Parathyroid adenoma (tissue), 2 donors: Measurements from ENCODE around the gene NPY4R2.
"Not testable (repeated sequence)": the region's sequence is repeated elsewhere in the genome, so short reads cannot be mapped to it uniquely, and the experiment has no call there.

Source experiments
- H2AFZ ChIP-seq: fragments of 300-600 bp; sonication (generic); one replicate; pipeline ENCODE4 v1.7.0; 2017; ENCODE audit warnings: antibody characterized with exemption, mild to moderate bottlenecking
- H3K27ac ChIP-seq: fragments of 300-600 bp; sonication (generic); one replicate; pipeline ENCODE4 v1.7.0; 2017
- H3K27me3 ChIP-seq: fragments of 300-600 bp; sonication (generic); one replicate; pipeline ENCODE4 v1.7.0; 2017; ENCODE audit warnings: low read length; ENCODE audit not compliant: control insufficient read depth, insufficient read depth
- H3K36me3 ChIP-seq: fragments of 300-600 bp; sonication (generic); one replicate; pipeline ENCODE4 v1.7.0; 2017; ENCODE audit warnings: low read length; ENCODE audit not compliant: control insufficient read depth, insufficient read depth
- H3K4me1 ChIP-seq: fragments of 300-600 bp; sonication (generic); one replicate; pipeline ENCODE4 v1.7.0; 2017; ENCODE audit warnings: control low read depth
- H3K4me2 ChIP-seq: fragments of 300-600 bp; sonication (generic); one replicate; pipeline ENCODE4 v1.7.0; 2017; ENCODE audit warnings: low read length
- H3K4me3 ChIP-seq: fragments of 300-600 bp; sonication (generic); one replicate; pipeline ENCODE4 v1.7.0; 2017; ENCODE audit warnings: low read depth, low read length
- H3K79me2 ChIP-seq: fragments of 300-600 bp; sonication (generic); one replicate; pipeline ENCODE4 v1.7.0; 2017; ENCODE audit warnings: control low read depth
- H3K9ac ChIP-seq: fragments of 300-600 bp; sonication (generic); one replicate; pipeline ENCODE4 v1.7.0; 2017; ENCODE audit warnings: mild to moderate bottlenecking
- H3K9me3 ChIP-seq: fragments of 300-600 bp; sonication (generic); one replicate; pipeline ENCODE4 v1.7.0; 2017; ENCODE audit warnings: low read length; ENCODE audit not compliant: control insufficient read depth
- donor health status: primary hyperparathyroidism.

NPY4R2 gene

DNA sequence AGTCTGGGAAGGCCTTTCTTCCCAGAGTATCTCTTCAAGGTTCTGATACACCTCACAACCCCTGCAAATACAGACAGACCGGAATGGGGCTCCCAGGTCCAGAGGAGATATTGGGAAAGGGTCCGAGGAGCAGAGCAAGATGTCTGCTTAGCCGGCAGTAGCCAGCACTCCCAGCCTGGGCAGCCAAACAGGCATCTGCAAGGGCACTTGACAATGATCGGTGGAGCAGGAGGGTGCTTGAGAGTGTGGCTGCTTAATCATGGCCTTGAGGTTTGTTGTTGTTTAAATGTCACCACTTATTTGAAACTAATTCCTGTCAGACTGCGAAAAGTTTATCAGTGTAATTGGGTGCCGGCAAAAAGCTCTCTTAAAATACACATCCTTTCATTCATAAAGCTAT lies 15.0 kb downstream of the NPY4R2 start:
- H3K4me3 ChIP-seq, H3K36me3 ChIP-seq, H3K9ac ChIP-seq, H3K9me3 ChIP-seq, H3K79me2 ChIP-seq, H2AFZ ChIP-seq, H3K4me1 ChIP-seq, H3K27ac ChIP-seq, H3K27me3 ChIP-seq, H3K4me2 ChIP-seq: not testable (repeated sequence)

DNA sequence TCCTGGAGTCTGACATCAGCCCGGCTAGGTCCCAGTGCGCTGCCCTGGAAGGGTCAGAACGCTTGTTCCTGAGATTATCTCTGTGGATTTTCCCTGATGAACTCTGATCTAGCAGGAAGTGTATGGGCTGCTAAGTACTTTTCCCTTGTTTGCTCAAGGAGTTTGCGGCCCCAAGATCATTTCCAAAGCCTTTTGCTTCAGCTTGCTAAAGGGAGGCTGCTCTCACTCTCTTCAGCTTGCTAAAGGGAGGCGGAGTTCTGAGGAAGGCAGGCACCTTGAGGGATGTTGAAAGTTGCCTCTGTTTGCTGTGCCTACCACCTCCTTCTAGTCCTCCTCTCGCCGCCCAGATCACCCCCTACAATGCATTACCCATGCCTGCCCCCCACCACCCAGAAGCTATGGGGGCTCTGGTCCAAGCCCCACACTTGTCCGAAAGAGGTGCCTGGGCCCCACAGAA lies 18.3 kb downstream of the NPY4R2 start:
- not testable (repeated sequence) for H3K9ac ChIP-seq

DNA sequence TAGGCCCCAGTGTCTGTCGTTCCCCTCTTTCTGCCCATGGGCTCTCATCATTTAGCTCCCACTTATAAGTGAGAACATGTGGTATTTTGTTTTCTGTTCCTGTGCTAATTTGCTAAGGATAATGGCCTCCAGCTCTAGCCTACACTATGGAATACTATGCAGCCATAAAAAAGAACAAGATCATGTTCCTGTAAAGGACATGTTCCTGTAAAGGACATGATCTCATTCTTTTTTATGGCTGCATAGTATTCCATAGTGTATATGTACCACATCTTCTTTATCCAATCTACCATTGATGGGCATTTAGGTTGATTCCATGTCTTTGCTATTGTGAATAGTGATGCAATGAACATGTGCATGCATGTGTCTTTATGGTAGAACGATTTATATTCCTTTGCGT lies 19.2 kb downstream of the NPY4R2 start:
- H3K9ac ChIP-seq, H3K9me3 ChIP-seq, H3K27ac ChIP-seq, H3K27me3 ChIP-seq, H3K4me2 ChIP-seq, H3K36me3 ChIP-seq, H3K79me2 ChIP-seq, H2AFZ ChIP-seq, H3K4me3 ChIP-seq, H3K4me1 ChIP-seq: not testable (repeated sequence)

More for the DNA sequence above, 18.3 kb downstream of the NPY4R2 start:
- not testable (repeated sequence) for H2AFZ ChIP-seq, H3K4me1 ChIP-seq, H3K27ac ChIP-seq, H3K4me3 ChIP-seq, H3K9me3 ChIP-seq, H3K79me2 ChIP-seq, H3K36me3 ChIP-seq, H3K27me3 ChIP-seq, H3K4me2 ChIP-seq

DNA sequence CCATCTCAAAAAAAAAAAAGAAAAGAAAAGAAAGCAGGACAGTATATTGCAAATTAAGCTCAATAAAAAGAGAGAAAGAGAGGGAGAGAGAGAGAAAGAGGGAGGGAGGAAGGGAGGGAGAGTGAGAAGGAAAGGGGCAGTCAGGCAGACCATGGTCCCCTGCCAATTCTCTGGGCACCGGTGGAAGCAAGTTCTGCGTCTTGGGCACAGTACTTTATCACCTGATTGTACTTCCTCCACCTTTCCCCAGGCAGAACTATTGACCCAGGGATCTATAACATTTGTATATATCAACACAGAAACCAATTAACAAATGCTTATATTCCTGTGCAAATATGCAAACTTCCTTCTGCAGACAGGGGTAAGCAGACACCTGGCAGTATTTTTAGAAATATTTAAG lies 22.4 kb downstream of the NPY4R2 start:
- H3K9ac ChIP-seq, H3K36me3 ChIP-seq, H3K79me2 ChIP-seq, H3K4me2 ChIP-seq, H3K4me3 ChIP-seq, H3K27me3 ChIP-seq, H3K4me1 ChIP-seq, H3K27ac ChIP-seq, H3K9me3 ChIP-seq, H2AFZ ChIP-seq: not testable (repeated sequence)

DNA sequence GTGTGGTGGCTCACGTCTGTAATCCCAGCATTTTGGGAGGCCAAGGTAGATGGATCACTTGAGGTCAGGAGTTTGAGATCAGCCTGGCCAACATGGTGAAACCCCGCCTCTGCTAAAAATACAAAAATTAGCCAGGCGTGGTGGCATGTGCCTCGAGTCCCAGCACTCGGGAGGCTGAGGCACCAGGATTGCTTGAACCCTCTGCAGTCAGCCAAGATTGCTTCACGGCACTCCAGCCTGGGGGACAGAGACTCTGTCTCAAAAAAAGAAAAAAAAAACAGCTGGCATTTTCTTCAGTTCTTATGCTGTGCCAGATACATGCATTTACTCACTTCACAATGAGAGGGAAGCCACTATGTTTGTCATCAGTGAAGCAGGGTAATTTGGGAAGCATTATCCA lies 22.9 kb downstream of the NPY4R2 start:
- not testable (repeated sequence) for H3K4me2 ChIP-seq, H3K9ac ChIP-seq, H3K79me2 ChIP-seq, H2AFZ ChIP-seq, H3K27ac ChIP-seq, H3K4me1 ChIP-seq, H3K4me3 ChIP-seq, H3K9me3 ChIP-seq, H3K36me3 ChIP-seq, H3K27me3 ChIP-seq

DNA sequence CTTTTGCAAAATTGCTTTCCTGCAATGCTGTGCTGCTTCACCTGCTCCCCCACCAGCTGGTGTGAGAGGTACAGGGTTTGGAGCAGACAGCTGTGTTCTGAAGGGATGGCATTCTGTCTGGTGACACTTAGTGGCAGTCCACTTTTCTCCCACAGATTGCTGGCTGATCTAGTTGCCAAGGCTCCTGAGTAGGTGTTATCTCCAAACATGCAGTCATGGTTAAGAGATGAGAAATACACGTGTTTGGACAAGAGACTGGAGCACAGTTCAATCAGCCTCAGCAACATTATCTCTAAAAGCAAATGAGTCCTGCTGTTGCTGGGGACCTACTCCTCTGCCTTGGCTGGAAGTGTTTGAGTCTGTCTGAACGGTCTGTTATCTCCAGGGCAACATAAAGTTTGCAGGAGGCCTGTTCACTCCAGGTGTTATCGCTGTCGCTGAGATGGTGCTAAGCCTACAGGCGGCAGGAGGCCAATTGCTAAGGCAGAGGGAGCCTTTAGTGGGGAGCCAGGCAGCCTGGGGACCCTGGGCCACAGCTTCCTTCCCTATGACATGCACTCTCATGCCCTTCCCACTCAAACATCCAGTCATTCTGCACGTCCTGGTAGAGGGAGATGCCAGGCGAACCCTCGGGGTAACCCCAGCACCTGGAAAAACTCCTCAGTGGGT lies 24.0 kb downstream of the NPY4R2 start:
- H3K79me2 ChIP-seq, H3K9me3 ChIP-seq, H2AFZ ChIP-seq, H3K4me3 ChIP-seq, H3K36me3 ChIP-seq, H3K4me1 ChIP-seq, H3K27ac ChIP-seq, H3K9ac ChIP-seq, H3K4me2 ChIP-seq, H3K27me3 ChIP-seq: not testable (repeated sequence)

DNA sequence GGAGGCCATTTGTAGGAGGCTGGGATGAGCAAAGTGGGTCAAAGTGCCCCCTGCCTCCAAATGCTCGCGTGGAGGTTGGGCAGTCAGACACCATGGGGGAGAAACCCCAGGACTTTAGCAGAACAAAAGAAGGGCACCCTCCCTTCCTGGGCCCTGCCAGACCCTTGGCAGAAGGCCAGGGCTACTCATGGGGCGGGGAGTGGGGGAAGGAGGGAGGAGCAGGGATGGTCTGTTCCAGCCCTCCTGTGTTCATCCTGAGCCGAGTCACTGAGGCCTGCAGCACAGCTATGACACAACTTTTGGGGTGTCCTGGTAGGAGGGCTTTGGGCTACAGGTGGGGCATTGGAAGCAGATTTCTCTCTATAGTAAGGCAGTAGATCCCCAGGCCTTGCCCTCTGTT lies 24.9 kb downstream of the NPY4R2 start:
- not testable (repeated sequence) for H3K4me3 ChIP-seq, H3K36me3 ChIP-seq, H3K27ac ChIP-seq, H3K9ac ChIP-seq, H3K4me1 ChIP-seq, H3K4me2 ChIP-seq, H3K9me3 ChIP-seq, H3K79me2 ChIP-seq, H3K27me3 ChIP-seq, H2AFZ ChIP-seq

DNA sequence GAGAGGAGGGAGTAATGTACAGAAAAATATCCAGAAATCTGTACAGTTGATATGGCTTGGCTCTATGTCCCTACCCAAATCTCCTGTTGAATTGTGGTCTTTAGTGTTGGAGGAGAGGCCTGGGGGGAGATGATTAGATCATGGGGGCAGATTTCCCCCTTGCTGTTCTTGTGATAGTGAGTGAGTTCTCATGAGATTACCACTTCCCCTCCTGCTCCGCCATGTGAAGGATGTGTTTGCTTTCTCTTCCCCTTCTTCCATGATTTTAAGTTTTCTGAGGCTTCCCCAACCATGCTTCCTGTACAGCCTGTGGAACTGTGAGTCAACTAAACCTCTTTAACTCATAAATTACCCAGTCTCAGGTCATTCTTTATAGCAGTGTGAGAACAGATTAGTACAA lies 29.0 kb downstream of the NPY4R2 start:
- not testable (repeated sequence) for H3K27ac ChIP-seq, H3K4me2 ChIP-seq, H3K4me3 ChIP-seq, H3K9me3 ChIP-seq, H3K27me3 ChIP-seq, H3K79me2 ChIP-seq, H3K36me3 ChIP-seq, H3K4me1 ChIP-seq, H2AFZ ChIP-seq, H3K9ac ChIP-seq

DNA sequence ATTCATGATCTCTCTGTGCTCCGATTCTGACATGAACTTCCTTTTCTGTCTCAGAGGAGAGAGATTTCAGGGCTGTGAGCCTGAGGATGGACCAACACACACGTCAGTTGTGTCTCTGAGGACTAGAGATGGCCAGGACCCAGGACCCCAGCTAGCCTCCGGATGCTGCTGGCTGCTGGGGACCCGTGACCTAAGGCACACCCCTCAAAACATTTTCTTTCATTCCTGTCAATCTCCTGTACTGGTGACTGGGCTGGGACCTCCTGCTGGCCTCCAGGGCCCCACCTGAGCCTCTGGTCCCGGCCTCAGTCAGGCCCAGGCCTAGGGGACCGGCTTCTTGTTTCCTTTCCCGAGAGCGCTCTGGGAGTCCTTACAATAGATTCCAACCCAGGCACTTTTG lies 38.7 kb downstream of the NPY4R2 start:
- H3K27me3 ChIP-seq, H3K36me3 ChIP-seq, H3K79me2 ChIP-seq, H3K4me1 ChIP-seq, H2AFZ ChIP-seq, H3K9ac ChIP-seq, H3K9me3 ChIP-seq, H3K4me2 ChIP-seq, H3K4me3 ChIP-seq, H3K27ac ChIP-seq: not testable (repeated sequence)

DNA sequence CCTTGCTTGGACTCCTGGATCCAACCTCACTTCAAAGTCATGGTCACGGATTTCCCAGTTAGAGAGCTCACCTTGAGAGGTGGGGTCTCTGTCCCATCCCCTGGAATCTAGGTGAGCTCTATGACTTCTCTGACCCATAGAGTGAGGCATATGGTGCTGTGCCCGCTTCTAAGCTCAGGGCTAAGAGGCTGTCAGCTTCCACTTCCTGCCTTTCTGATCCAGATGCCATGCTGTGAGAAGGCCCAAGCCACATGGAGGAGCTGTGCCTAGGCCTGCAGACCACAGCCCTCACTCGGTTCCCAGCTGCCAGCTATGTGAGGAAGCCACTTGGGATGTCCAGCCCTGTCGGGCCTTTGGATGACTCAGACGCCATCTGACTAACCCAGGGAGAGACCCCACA lies 41.2 kb downstream of the NPY4R2 start:
- H3K4me2 ChIP-seq, H3K79me2 ChIP-seq, H3K4me3 ChIP-seq, H2AFZ ChIP-seq, H3K27me3 ChIP-seq, H3K4me1 ChIP-seq, H3K36me3 ChIP-seq, H3K9me3 ChIP-seq, H3K27ac ChIP-seq, H3K9ac ChIP-seq: not testable (repeated sequence)

DNA sequence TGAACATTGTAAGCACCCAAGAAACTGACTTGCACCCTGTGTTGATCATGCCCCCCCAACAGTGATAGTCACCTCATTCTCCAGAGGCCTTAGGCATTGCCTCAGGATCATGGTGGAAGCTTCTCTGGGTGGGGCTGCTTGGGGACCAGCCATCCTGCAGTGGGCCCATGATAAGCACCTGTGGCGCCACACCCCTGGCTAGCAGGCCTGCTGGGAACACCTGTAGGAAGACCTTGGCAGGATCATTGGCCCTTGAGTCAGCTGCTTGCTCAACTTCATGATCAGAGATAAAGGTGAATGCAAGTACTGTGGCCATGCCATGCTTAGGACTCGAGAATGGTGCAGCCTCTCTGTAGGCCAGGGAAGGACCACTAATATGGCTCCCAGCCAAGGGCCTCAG lies 42.2 kb downstream of the NPY4R2 start:
- not testable (repeated sequence) for H3K79me2 ChIP-seq, H3K36me3 ChIP-seq, H3K27ac ChIP-seq, H3K9ac ChIP-seq, H3K4me1 ChIP-seq, H2AFZ ChIP-seq, H3K9me3 ChIP-seq, H3K4me2 ChIP-seq, H3K4me3 ChIP-seq, H3K27me3 ChIP-seq
